ENCODE data around the gene NUP42. TPM values are rescaled to one million over a fixed set of nuclear protein-coding genes. Genes with fewer than 3 reads are reported as not detected.

Gene NUP42
- total RNA-seq, 1 experiment from 2014 or later, result 40.8 TPM

DNA sequence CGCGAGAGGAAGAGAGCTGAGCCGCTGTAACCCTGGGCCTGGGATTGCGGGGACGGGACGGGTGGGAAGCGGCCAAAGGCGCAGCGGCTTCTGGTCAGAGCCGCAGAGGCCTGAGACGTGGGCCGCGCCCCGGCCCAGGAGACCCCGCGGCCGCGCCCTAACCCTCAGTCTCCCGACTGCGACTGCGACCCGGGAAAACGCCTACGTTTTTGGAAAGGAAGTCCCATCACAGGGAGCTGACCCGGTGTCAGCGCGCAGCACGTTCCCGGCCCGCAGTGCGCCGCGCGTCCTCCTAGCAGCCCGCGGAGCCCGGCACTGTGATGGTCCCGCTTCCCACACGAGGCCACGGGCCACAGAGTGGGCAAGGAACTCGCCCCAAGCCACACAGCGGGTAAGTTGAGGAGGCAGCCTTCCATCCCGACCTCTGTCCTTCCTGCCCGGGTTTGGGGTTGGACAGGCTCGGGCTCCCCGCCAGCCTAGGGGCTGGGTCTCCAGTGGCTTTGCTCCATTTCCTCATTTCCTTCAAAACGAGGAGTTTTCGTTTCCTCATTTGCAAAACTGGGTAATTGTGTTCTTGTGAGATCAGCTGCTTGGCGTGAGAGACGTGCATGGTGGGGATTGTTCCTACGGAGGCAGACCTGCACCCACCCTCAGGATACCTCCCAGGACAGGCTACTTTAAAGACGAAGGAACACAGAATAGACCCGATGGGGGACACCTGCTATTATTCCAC is 65.9 kb downstream of the NUP42 start:
- ChIA-PET POLR2A (interaction anchor here (0.6 to 0.8 kb wide), 4 partner anchors 54 to 281 kb away, joined by 3 to 13 read pairs (median 4); no protein-coding TSS in a partner anchor), CTCF (interaction anchor here (0.7 to 2.8 kb wide), 10 partner anchors 12 to 407 kb away, joined by 3 to 22 read pairs (median 3); no protein-coding TSS in a partner anchor)
- no peaks in the 10 kb centered on the region for H3K36me3 Mint-ChIP-seq
- peaks cover 10% of the 10 kb centered on the region for H3K4me1 Mint-ChIP-seq
- H3K27ac Mint-ChIP-seq, result no peak overlapping the region
- H3K4me3 Mint-ChIP-seq, result peak overlapping the region; percentile 57
- TF ChIP-seq, protein P1, sequence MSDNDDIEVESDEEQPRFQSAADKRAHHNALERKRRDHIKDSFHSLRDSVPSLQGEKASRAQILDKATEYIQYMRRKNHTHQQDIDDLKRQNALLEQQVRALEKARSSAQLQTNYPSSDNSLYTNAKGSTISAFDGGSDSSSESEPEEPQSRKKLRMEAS (CRISPR knock-in tag; IDR thresholded peaks at IDR 0.05), result peak; percentile 60; the same call in 1 of the 2 replicates
- TF ChIP-seq, protein P2, sequence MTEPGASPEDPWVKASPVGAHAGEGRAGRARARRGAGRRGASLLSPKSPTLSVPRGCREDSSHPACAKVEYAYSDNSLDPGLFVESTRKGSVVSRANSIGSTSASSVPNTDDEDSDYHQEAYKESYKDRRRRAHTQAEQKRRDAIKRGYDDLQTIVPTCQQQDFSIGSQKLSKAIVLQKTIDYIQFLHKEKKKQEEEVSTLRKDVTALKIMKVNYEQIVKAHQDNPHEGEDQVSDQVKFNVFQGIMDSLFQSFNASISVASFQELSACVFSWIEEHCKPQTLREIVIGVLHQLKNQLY (CRISPR knock-in tag; IDR thresholded peaks at IDR 0.05), result no peak
- TF ChIP-seq, protein P3, sequence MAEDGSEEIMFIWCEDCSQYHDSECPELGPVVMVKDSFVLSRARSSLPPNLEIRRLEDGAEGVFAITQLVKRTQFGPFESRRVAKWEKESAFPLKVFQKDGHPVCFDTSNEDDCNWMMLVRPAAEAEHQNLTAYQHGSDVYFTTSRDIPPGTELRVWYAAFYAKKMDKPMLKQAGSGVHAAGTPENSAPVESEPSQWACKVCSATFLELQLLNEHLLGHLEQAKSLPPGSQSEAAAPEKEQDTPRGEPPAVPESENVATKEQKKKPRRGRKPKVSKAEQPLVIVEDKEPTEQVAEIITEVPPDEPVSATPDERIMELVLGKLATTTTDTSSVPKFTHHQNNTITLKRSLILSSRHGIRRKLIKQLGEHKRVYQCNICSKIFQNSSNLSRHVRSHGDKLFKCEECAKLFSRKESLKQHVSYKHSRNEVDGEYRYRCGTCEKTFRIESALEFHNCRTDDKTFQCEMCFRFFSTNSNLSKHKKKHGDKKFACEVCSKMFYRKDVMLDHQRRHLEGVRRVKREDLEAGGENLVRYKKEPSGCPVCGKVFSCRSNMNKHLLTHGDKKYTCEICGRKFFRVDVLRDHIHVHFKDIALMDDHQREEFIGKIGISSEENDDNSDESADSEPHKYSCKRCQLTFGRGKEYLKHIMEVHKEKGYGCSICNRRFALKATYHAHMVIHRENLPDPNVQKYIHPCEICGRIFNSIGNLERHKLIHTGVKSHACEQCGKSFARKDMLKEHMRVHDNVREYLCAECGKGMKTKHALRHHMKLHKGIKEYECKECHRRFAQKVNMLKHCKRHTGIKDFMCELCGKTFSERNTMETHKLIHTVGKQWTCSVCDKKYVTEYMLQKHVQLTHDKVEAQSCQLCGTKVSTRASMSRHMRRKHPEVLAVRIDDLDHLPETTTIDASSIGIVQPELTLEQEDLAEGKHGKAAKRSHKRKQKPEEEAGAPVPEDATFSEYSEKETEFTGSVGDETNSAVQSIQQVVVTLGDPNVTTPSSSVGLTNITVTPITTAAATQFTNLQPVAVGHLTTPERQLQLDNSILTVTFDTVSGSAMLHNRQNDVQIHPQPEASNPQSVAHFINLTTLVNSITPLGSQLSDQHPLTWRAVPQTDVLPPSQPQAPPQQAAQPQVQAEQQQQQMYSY (CRISPR knock-in tag; IDR thresholded peaks at IDR 0.05), result 0 out of 2 replicates have a peak, but pooled peaks have one; percentile 6
- peaks cover 55% of the 10 kb centered on the region for H3K27me3 Mint-ChIP-seq (ENCODE audit: low read depth)
- peaks cover 28% of the 10 kb centered on the region for H3K9me3 Mint-ChIP-seq
- ATAC-seq, result peak; percentile 80
- peak; percentile 52 for DNase-seq (ENCODE audit: low spot score)

DNA sequence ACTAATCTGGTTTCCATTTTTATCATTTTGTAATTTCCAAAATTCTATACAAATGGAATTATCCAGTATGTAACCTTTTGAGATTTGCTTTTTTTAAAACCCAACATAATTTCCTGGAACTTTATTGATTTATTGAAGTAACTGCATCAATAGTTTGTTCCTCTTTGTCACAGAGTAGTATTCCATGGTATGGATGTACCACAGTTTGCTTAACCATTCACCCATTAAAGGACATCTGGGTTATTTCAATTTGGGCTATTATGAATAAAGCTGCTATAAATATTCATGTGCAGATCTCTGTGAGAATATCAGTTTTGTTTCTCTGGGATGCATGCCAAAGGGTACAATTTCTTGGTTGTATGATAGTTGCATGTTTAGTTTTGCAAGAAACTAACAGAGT is 67.6 kb downstream of the NUP42 start:
- no peak for DNase-seq (ENCODE audit: low spot score)
- Mint-ChIP-seq H3K9me3 (peaks cover 28% of the 10 kb centered on the region), H3K36me3 (no peaks in the 10 kb centered on the region), H3K27me3 (ENCODE audit: low read depth) (peaks cover 55% of the 10 kb centered on the region), H3K27ac (no peak overlapping the region), H3K4me3 (no peak overlapping the region), H3K4me1 (peaks cover 10% of the 10 kb centered on the region)
- no peak for ATAC-seq
- POLR2A ChIA-PET, result no interaction called here
- TF ChIP-seq ZNF232 (CRISPR knock-in tag; IDR thresholded peaks at IDR 0.05) (no peak), FOXK1 (CRISPR knock-in tag; IDR thresholded peaks at IDR 0.05) (no peak), TCF7 (CRISPR knock-in tag; IDR thresholded peaks at IDR 0.05; ENCODE audit: low read depth) (no peak), MYBL2 (CRISPR knock-in tag; IDR thresholded peaks at IDR 0.05) (no peak), ZNF671 (CRISPR knock-in tag; IDR thresholded peaks at IDR 0.05) (no peak)
- TF ChIP-seq, protein P4, sequence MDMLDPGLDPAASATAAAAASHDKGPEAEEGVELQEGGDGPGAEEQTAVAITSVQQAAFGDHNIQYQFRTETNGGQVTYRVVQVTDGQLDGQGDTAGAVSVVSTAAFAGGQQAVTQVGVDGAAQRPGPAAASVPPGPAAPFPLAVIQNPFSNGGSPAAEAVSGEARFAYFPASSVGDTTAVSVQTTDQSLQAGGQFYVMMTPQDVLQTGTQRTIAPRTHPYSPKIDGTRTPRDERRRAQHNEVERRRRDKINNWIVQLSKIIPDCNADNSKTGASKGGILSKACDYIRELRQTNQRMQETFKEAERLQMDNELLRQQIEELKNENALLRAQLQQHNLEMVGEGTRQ (CRISPR knock-in tag; IDR thresholded peaks at IDR 0.05), result no peak
- TF ChIP-seq, protein P2 (CRISPR knock-in tag; IDR thresholded peaks at IDR 0.05), result no peak
- CTCF ChIA-PET, result no interaction called here

Other genes starting within 250 kb of the NUP42 start
- gene HYCC1, start 167.9 kb upstream of the NUP42 start, total RNA-seq (2021), result 114 to 125 TPM (median 116 TPM) in 3 replicates
- gene KLHL7, start 76.3 kb upstream of the NUP42 start, total RNA-seq (2021), result 65.9 to 82.1 TPM (median 69.2 TPM) in 3 replicates
- gene GPNMB, start 64.7 kb downstream of the NUP42 start, total RNA-seq (2021), result 0.57 to 1.7 TPM (median 1.1 TPM) in 3 replicates
- gene MALSU1, start 117.3 kb downstream of the NUP42 start, total RNA-seq (2021), result 75.2 to 81.5 TPM (median 81.4 TPM) in 3 replicates